NCI-H2081 treated with DMSO at 0.1 percent for 48 hours (cell line): ENCODE measurements around the gene ZNRF1.
"Not testable (repeated sequence)": the region's sequence is repeated elsewhere in the genome, so short reads cannot be mapped to it uniquely, and the experiment has no call there.

Experiments
- DNase-seq: peaks from one replicate; lab custom pipeline; 2025; lab: John Stamatoyannopoulos, UW

The ZNRF1 gene

DNA sequence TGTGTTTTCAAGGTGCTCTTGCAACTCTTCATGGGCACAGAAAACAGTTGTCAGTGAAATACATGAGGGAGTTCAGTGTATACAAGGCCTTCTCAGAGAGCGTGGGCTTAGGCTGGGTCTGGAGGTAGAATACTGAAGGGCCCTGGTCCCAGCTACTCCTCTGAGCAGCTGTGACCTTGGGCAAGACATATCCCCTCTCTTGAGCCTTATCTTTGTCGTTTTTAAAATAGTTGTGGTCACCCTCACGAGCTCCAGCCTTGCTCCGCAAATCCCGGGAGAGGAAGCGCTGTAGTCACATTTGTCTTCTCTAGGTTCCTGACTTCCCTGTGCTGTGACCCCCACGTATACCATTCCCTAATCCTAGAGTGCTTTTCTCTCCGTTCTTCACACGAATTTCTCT lies 3.6 kb downstream of the ZNRF1 start:
- DNase-seq, result no peak

DNA sequence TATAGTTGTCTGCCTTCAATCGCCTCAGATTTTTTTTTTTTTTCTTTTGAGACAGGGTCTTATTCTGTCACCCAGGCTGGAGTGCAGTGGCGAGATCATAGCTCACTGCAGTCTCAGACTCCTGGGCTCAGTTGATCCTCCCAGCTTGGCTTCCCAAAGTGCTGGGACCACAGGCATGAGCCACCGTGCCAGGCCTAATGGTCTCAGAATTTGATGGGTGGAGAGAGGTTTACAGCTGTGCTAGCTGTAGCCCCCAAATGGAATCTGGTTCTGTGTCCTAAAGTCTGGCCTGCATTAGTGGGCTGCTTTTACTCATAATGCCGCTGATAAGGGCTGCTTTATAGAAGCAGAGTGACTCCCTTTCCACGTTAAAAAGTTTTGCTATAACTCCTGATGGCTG lies 5.1 kb downstream of the ZNRF1 start:
- no peak for DNase-seq

DNA sequence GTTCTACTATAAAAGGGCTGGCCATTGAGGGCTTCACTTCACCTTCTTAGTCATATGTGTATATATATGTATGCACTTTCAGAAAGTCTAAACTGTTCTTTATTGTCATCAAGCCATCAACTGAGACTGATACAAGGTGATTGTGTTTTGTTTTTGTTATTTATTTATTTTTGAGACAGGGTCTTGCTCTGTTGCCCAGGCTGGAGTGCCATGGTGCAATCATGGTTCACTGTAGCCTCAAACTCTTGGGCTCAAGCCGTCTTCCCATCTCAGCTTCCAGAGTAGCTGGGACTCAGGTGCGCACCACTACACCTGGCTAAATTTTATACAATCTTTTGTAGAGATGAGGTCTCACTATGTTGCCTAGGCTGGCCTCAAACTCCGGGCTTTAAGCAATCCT lies 5.6 kb downstream of the ZNRF1 start:
- DNase-seq, result no peak

DNA sequence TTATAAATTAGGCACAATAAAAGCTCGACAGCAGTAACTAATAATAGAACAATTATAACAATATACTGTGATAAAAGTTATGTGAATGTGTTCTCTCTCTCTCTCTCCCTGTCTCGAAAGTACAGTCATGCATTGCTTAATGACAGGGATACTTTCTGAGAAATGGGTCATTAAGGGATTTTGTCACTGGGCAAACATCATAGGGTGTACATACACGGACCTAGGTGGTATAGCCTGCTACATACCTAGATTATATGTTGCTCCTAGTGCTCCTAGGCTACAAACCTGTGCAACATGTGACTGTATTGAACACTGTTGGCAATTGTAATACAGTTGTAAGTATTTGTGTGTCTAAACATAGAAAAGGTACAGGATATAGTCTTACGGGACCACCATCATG lies 6.9 kb downstream of the ZNRF1 start:
- DNase-seq, result no peak

DNA sequence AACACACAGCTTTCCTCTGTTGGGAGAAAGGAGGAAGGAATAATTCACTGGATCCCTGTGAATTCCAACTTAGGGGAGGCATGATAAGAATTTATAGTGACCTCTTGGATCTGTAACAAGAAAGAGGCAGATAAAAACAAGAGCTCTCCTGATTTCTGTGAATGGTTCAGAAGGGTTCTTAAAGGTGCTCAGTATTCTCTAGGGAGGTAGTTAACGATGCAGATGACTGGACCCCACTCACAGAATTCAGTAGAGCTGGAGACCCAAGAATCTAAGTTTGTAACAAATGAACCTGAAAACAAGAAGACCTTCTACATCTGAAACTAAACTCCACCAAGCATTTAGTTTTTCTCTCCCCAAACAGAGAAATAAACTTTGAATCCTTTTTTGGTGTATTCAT lies 8.6 kb downstream of the ZNRF1 start:
- DNase-seq, result no peak

DNA sequence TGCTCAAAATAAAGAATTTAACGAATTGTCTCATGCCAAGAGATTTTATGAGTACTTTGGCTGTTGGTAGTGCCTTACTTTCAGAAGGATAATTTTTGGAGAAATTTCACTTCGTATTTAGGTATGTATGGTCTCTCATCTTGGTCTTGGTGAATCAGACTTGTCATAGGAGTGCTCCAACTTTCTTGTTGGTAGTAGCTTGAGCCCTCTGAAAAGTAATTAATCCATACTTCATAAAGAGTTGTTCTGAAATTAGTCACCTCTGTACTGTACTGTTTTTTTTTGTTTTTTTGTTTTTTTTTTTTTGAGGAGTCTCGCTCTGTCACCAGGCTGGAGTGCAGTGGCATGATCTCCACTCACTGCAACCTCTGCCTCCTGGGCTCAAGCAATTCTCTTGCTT lies 11.6 kb downstream of the ZNRF1 start:
- no peak for DNase-seq

DNA sequence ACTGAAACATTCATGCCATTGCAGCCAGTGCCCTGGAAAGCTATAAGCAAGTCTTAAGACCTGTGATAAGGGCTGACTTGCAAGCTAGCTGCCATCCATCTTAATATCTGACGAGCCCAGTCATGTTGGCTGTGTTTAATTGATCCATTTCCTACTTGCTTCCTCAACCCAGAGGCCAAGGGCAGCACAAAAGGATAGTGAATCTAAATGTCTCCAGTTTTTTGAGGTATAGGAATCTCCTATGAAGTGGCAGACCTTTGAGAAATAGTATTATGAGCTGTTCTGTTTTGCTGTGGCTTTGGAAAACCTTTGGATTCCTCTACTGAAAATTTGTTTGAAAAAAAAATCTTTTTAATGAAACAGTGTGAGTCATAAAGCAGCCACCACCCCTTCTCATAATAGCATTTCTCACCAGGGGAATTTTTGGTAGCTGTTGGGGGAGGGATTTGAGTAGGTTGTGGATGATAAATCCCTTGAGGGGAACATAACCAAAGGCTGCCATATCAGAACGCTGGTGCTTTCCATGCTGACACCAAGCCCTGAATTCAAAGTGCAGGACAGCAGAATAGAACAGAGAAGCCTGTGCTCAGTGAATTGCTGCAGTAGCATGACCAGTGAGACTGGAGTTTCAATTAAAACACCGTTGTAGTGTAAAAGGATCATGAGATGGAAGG lies 12.9 kb downstream of the ZNRF1 start:
- no peak for DNase-seq

DNA sequence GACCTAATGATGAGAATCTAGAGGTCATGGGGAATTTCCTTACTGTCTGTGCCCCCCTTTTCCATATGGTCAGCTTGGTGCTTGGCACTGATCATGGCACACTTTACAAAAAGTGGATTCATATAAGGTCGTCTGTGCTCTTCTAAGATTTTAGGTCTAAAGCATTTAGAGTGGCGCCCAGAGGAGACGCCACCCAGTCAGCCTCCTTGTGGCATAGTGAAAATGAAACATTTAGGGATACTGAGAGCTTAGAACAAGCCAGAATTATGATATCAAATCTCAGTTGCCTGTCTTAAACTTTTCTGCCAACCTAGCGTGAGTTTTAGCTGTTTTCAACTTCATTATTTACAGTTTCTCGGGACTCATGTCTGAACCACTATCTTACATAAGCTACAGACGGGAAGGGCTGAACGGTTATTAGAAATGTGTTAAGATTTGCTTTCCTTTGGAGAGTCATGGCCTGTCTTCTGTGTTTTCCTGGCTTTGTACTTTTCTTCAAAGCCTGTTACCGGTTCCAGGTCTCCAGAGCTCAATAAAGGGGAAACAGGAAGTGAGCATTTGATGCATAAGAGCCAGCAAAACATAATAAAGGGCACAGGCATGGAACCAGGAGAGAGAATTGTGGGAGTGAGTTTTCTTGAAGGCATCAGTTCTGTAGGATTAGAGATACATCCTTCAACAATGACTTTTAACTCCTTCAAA lies 13.7 kb downstream of the ZNRF1 start:
- no peak for DNase-seq

DNA sequence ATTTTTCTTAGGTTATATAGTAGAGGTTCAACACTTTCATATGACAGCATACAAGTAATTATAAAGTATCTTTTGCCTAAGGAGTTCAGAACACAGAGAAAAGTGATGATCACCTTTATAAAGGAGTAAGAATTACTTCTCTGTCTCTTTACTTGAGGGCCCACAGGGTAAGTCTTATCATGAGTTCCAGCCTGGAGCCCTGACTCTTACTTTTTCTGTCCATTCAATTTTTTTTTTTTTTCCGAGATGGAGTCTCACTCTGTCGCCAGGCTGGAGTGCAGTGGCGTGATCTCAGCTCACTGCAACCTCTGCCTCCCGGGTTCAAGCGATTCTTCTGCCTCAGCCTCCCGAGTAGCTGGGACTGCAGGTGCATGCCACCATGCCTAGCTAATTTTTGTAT lies 14.3 kb downstream of the ZNRF1 start:
- not testable (repeated sequence) for DNase-seq

DNA sequence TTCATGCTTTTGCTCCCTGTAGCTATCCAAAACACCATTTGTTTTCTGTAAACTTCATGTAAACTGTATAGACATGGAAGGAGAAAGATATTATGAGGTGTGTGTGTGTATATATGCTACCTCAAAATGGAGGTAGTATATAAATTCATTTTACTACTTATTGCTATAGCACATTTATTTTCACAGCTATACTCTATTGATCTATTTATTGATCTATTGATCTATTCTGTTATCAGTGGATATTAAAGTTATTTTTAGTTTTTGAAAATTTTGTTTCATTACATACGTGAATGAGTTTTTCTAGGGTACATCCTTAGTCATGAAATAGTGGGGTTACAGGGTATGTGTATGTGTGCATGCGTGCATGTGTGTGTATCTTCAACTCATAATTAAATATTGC lies 15.5 kb downstream of the ZNRF1 start:
- no peak for DNase-seq

DNA sequence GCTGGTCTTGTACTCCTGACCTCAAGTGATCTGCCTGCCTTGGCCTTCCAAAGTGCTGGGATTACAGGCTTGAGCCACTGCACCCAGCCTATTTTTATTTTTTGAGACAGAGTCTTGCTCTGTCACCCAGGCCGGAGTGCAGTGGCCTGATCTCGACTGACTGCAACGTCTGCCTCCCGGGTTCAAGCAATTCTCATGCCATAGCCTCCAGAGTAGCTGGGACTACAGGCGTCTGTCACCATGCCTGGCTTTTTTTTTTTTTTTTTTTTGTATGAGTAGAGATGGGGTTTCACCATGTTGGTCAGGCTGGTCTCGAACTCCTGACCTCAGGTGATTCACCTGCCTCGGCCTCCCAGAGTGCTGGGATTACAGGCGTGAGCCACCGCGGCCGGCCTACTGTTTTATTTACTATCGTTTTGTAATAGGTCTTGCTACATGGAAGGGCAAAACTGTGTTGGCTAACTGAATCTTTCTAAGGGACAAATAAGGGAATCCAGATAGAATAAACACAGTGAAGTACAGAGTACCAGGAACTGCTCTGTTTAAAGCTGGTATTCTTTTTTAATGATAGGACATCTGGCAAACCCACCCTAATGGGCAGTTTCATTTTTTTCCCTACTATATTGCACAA lies 17.7 kb downstream of the ZNRF1 start:
- not testable (repeated sequence) for DNase-seq

DNA sequence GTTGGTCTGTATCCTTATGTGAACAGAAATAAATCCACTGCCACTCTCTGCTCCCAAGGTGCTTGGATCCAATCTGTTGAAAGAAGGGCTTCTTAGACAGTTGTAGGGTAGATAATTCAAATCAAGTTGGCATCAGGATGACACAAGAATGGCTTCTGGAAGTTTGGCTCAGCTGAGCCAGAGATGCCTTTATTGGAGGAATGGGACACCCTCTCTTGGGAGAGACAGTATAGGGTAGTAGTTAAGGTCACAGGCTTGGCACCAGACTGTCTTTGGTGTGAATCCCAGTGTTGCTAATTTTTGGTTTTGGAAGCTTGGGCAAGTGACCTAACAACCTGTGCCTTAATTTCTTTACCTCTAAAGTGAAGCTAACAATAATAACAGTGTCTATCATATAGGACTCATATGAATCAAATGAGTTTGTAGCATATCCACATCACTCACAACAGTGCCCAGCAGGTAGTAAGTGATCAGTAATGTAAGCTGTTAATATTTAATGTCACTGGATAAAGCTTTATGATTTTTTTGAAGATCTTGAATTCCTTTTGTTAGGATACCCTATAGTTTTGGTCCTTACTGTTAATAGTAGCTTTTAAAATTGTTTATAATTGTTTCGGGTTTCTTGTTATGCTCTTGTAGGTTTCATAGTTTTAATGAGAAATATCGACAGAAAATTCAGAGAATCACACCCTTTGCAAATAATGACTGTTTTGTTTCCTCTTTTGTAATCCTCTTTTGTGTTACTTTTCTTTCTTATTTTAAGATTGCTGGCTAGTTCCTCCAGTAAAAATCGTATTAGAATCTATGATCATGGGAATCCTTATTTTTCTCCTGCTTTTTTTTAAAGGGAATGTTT lies 19.1 kb downstream of the ZNRF1 start:
- DNase-seq, result no peak

DNA sequence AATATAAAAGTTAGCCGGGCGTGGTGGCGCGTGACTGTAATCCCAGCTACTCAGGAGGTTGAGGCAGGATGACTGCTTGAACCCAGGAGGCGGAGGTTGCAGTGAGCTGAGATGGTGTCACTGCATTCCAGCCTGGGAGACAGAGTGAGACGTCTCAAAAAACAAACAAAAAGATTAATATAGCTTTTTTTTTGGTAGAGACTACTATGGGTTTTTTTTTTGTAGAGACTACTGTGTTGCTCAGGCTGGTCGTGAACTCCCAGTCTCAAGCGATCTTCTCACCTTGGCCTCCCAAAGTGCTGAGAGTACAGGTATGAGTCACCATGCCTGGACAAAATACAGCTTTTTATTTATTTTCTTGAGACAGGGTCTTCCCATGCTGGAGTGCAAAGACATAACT lies 20.2 kb downstream of the ZNRF1 start:
- no peak for DNase-seq

DNA sequence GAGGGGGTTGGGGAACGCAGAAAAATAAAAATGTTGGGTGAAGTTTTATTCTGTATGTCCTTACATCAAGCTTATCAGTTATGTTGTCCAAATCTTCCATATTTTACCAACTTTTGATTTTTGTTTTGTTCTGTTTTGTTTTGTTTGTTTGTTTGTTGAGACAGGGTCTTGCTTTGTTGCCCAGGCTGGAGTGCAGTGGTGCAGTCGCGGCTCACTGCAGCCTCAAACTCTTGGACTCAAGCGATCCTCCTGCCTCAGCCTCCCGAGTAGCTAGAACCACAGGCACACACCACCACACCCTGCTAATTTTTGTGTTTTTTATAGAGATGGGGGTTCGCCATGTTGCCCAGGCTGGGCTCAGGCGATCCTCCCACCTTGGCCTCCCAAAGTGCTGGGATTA lies 20.8 kb downstream of the ZNRF1 start:
- no peak for DNase-seq

DNA sequence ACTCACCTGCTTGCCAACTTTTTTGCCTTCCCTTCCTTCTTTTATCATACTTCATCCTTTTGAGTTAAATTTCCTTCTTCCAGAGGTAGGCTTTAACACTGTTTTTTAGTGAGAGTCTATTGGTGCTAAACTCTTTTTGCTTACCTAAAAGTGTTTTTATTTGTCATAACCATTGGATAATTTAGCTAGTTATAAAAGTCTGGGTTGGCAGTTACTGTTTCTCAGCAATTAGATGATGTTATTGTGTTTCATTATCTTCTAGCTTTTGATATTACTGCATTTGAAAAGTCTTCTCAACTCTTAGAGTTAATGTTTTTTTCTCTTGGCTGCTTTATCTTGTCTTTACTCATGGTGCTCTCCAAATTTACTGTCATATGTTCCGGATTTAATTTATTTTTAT lies 22.6 kb downstream of the ZNRF1 start:
- DNase-seq, result no peak

DNA sequence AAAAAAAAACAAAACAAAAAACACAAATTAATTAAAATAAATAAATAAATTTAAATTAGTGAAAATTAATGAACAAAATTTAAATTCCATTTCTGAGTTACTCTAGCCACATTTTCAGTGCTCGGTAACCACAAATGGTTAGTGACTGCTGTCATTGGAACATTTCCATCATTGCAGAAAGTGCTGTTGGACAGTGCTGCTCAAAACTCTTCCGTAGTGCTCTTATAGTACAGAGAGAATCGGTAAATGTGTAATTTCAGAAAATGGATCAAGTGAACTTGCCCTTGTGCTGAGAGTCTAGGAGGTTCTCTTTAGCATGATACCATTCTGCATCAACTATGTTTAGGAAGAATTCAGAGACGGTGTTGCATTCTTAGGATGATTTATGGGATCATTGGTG lies 23.7 kb downstream of the ZNRF1 start:
- no peak for DNase-seq

DNA sequence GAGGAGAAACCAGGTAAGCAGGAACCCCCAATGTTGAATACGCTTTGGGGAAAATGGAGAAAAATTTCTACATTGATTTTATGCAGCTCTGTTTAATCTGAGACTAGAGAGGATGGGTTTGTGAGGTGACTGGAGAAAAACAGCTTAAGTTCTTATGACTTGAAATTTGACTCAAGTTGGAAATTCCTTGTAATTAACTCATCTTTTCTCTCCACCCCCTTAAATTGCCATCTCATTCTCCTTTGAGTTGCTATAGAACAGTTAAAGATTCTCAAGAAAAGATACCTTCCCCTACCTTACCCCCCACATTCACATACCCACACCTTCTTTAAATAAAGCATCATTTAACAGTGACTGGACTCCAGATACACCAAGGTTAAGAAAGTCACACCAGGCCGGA lies 24.2 kb downstream of the ZNRF1 start:
- no peak for DNase-seq

DNA sequence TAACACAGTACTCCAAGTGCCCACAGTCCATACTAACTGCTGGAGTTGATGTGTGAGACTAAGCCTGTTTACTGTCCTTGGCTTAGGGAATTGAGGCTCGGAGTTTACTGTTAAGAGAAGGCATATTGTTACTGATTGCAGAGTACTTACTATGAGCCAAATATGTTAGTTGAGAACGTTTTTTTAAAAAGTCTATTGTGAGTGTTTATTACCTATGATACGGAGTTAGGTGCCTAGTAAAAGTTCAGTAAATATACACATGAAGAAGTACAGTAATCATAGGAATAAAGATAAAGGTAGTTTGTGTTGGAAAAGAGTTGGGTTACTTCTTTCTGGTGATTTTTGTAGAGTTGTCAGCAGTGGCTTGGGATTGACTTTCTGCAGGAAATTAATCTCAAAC lies 25.4 kb downstream of the ZNRF1 start:
- no peak for DNase-seq

DNA sequence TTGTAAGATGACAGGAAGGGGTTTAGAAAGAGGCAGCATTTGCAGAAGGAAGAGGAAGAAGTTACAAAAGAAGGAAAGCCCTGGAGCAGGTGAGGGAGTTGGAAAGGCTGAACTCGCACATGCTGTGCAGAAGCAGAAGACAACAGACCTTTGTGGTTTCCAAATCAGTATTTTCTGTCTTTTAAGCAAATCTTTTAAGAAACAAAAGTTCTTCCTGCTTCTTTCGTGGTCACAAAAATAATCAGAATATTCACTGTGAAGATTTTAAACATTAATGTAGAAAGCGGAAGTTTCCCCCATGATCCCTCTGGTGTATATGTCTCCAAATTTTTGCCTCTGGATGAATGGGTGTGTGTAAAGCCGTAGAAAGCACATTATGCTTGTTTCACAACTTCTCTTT lies 25.8 kb downstream of the ZNRF1 start:
- DNase-seq, result no peak

DNA sequence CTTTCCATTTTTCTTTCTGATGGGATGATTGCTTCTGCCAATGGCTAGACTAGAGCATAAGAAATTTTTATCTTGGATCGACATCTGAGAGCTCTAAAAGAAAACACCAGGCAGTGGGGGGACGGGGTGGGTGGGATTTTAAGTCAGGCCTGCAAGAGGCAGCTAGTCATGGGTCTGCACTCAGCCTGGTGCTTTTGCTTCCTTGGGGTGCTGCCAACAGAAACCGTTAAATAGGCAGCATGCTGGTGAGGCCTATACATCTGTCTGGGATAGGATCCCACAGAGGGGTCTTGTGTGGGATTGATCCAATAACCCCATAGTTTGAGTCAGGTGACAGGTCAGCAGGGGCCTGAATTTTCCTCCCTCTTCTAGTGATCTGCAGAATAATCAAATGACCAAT lies 26.9 kb downstream of the ZNRF1 start:
- DNase-seq, result no peak

DNA sequence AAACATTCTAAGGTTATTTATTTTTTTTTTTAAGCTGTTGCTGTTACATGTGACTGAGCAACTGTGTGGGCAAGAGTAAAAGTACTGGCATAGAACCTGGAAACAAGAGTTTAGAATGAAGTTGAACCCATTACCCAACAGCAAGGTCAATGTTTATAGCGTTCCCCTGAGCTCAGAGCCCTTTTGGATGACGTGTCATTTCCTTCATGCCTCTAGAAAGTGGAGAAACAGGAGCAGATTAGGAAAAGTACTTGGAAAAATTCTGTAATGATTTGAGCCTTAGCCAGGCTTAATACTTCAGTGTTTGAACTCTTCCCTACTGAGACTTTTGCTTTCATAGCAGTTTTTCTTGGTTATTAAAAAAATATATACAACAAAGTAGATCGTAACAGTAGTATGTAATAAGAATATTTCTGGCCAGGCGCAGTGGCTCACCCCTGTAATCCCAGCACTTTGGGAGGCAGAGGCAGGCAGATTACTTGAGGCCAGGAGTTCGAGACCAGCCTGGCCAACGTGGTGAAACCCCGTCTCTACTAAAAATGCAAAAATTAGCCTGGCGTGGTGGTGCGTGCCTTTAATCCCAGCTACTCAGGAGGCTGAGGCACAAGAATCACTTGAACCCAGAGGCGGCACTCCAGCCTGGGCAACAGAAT lies 27.5 kb downstream of the ZNRF1 start:
- not testable (repeated sequence) for DNase-seq

DNA sequence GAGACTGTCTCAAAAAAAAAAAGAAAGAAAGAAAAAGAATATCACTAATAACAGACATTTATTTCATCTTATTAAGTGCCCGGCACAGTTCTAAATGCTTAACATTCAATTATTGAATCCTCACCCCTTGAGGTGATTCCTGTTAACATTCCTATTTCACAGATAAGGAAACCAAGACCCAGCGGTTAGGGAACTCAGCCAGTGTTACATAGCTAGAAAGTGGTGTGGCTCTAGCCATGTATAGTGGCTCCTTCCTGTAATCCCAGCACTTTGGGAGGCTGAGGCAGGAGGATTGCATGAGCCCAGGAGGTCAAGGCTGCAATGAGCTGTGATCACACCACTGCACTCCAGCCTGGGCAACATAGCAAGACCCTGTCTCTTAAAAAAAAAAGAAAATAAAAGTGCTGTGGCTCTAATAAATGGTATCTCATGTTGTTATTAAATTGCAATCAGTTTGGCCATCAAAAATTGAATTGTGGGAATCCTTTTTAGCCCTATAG lies 28.1 kb downstream of the ZNRF1 start:
- DNase-seq, result no peak
